A673 (cell line): Measurements from ENCODE around the gene CHD2.

Source experiments
- EZH2 ChIP-seq: fragments of 200-600 bp; sonication (generic); IDR thresholded peaks from 2 replicates; pipeline ENCODE4 v1.6.1; 2017; ENCODE audit warnings: borderline replicate concordance, low read depth, mild to moderate bottlenecking, mixed read lengths, antibody characterized with exemption, low read length; ENCODE audit not compliant: poor library complexity, severe bottlenecking
- TF ChIP-seq, protein P1 (sequence below): fragments of 300-800, 200-600 bp; sonication (generic); conservative IDR thresholded peaks from 2 replicates; pipeline ENCODE4 v1.5.1; 2017; ENCODE audit warnings: low read depth, mild to moderate bottlenecking, antibody characterized with exemption, low read length, moderate library complexity, mixed read lengths

DNA sequence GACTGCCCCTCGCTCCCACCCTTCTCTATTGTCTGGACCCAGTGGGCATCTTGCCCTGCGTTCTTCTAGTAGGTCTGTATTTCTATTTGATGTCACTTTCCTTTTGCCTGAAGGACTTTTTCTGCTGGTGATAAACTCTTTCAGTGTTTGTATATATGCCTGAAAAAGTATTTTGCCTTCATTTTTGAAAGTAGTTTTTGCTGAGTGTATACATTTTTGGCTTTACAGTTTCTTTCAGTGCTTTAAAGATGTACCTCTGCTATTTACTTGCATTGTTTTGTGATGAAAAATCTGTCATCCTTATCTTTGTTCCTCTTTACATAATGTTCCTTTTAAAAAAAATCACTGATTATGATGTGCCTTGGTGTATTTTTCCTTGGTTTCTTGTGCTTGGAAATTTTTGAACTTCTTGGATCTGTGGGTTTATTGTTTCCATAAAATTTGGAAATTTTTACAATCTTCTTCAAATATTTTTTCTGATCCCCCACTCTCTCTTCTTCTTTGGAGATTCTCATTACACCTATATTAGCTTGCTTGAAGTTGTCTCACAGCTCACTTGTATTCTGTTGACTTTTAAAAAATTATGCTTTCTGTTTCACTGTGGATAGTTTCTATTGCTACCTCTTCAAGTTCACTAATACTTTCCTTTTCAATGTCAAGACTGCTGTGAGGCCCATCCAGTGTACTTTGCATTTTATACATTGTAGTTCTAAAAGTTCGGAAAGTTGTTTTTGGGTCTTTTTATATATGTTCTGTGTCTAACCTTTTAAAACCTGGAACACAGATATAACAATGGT, 121.0 kb downstream of the CHD2 start:
- TF ChIP-seq, protein P1, sequence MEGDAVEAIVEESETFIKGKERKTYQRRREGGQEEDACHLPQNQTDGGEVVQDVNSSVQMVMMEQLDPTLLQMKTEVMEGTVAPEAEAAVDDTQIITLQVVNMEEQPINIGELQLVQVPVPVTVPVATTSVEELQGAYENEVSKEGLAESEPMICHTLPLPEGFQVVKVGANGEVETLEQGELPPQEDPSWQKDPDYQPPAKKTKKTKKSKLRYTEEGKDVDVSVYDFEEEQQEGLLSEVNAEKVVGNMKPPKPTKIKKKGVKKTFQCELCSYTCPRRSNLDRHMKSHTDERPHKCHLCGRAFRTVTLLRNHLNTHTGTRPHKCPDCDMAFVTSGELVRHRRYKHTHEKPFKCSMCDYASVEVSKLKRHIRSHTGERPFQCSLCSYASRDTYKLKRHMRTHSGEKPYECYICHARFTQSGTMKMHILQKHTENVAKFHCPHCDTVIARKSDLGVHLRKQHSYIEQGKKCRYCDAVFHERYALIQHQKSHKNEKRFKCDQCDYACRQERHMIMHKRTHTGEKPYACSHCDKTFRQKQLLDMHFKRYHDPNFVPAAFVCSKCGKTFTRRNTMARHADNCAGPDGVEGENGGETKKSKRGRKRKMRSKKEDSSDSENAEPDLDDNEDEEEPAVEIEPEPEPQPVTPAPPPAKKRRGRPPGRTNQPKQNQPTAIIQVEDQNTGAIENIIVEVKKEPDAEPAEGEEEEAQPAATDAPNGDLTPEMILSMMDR = no peak
- TF ChIP-seq EZH2 = no peak
